ENCODE results near the gene ZNF3.

Gene ZNF3

DNA sequence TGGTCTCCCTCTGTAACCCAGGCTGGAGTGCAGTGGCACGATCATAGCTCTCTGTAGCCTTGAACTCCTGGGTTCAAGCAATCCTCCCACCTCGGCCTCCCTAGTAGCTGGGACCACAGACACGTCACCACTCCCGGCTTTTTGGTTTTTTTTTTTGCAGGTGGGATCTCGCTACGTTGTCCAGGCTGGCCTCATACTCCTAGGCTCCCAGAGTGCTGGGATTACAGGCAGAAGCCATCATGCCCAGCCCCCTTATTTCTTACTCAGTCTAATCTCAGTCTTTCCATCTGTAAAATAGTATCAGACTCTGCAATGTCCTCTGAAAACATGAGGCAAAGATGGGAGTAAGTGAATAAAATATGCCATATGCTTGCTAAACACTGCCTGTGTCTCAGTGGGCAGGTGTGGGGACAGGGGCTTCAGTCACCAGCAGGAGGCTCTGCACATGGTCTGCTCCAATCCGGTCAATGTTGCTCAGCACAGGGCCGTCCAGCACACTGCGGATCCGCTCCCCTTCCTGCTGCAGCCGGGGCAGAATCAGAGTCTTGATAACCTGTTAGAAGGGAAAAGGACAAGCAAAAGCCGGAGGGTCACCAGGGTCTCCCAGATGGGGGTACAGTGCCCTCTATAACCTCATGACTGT, 28.1 kb upstream of the ZNF3 start:
- no peak overlapping the region for H3K9ac ChIP-seq (ENCODE audit: low read depth in 1 of 2, low read length in 2 of 2)
- H3K4me1 ChIP-seq (ENCODE audit: control insufficient read depth in 2 of 2, insufficient read depth in 2 of 2, low read length in 2 of 2), result no peaks in the 10 kb centered on the region
- H3K4me3 ChIP-seq (ENCODE audit: low read length in 2 of 2), result no peak overlapping the region
- H3K27me3 ChIP-seq (ENCODE audit: control insufficient read depth in 2 of 2, insufficient read depth in 2 of 2, low read length in 2 of 2), result no peaks in the 10 kb centered on the region
- H3K9me3 ChIP-seq (ENCODE audit: control insufficient read depth in 2 of 2, low read length in 2 of 2), result no peaks in the 10 kb centered on the region
- peaks cover 36 to 68% of the 10 kb centered on the region in 2 donors for H3K36me3 ChIP-seq (ENCODE audit: control insufficient read depth in 2 of 2, insufficient read depth in 2 of 2, low read length in 2 of 2)
- H3K27ac ChIP-seq (ENCODE audit: low read depth in 2 of 2, low read length in 2 of 2), result no peak overlapping the region

DNA sequence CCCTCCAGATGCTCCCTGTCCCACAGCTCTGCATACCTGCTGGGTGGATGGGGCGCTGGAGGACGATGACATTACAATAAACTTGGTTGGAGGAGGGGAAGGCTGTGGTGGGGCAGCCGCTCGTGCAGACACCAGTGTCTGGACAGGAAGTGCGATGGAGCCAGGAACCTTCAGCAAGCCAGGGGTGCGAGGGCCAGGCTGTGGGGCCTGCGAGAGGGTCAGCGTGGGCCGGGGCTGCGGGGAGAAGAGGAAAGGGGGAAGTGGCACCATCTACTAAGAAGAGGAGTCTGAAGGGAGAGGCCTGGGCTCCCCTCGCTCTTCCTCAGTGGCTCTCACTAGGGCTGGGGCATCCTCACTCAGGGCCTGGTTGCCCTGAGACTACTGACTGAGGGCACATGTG, 26.4 kb upstream of the ZNF3 start:
- Histone ChIP-seq H3K4me1 (ENCODE audit: control insufficient read depth in 2 of 2, insufficient read depth in 2 of 2, low read length in 2 of 2) (no peaks in the 10 kb centered on the region), H3K9ac (ENCODE audit: low read depth in 1 of 2, low read length in 2 of 2) (no peak overlapping the region), H3K27me3 (ENCODE audit: control insufficient read depth in 2 of 2, insufficient read depth in 2 of 2, low read length in 2 of 2) (no peaks in the 10 kb centered on the region), H3K36me3 (ENCODE audit: control insufficient read depth in 2 of 2, insufficient read depth in 2 of 2, low read length in 2 of 2) (peaks cover 30 to 66% of the 10 kb centered on the region in 2 donors), H3K9me3 (ENCODE audit: control insufficient read depth in 2 of 2, low read length in 2 of 2) (no peaks in the 10 kb centered on the region), H3K4me3 (ENCODE audit: low read length in 2 of 2) (no peak overlapping the region), H3K27ac (ENCODE audit: low read depth in 2 of 2, low read length in 2 of 2) (no peak overlapping the region)

DNA sequence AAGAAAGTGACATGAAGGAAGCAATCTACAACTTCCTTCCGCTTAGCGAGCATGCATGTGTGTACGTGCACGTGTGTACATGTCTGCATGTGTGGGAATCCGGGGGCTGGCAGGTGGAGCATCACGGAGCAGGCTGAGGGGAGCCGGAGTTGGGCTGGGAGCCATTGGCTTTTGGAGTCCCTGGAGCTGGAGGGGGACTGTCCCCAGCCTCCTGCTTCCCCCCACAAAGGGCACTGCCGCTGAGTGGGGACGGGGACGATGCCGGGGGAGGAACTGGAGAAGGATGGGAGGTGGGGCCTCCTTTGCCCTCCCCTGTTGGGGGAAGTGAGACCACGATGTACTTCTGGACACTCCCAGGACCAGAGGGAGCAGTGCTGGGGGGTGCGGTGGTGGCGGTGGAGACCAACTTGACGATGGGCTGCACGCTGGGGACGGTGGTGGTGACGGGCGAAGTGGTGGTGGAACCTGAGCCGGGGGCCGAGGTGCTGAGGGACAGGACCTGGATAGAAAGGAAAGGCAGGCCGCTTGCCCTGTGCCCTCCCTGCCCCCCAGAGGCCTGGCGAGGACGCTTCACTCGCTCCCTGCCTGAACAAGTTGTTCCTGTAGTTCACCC, 25.7 kb upstream of the ZNF3 start:
- H3K36me3 ChIP-seq (ENCODE audit: control insufficient read depth in 2 of 2, insufficient read depth in 2 of 2, low read length in 2 of 2), result peaks cover 30 to 64% of the 10 kb centered on the region in 2 donors

DNA sequence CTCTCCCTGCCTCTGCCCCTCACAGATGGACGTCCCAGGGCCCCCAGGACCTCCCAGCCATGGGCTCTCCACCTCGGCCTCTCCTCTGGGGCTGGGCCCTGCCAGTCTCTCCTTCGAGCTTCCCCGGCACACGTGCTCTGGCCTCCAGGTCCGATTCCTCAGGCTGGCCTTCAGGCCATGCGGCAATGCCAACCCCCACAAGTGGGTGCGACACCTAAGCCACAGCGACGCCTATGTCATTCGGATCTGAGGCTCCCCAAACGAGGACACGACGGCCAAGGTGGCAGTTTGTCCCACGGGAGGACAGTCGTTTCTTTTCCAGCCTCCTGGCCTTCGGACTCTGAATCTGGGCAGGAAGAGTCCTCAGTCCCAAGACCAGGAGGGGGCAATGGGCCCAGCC, 25.1 kb upstream of the ZNF3 start:
- no peak overlapping the region for H3K27ac ChIP-seq (ENCODE audit: low read depth in 2 of 2, low read length in 2 of 2)
- no peaks in the 10 kb centered on the region for H3K9me3 ChIP-seq (ENCODE audit: control insufficient read depth in 2 of 2, low read length in 2 of 2)
- peaks cover 29 to 62% of the 10 kb centered on the region in 2 donors for H3K36me3 ChIP-seq (ENCODE audit: control insufficient read depth in 2 of 2, insufficient read depth in 2 of 2, low read length in 2 of 2)

More for the DNA sequence above, 25.7 kb upstream of the ZNF3 start:
- no peak overlapping the region for H3K4me3 ChIP-seq (ENCODE audit: low read length in 2 of 2)
- no peaks in the 10 kb centered on the region for H3K9me3 ChIP-seq (ENCODE audit: control insufficient read depth in 2 of 2, low read length in 2 of 2)
- no peak overlapping the region for H3K27ac ChIP-seq (ENCODE audit: low read depth in 2 of 2, low read length in 2 of 2)
- no peaks in the 10 kb centered on the region for H3K27me3 ChIP-seq (ENCODE audit: control insufficient read depth in 2 of 2, insufficient read depth in 2 of 2, low read length in 2 of 2)
- H3K4me1 ChIP-seq (ENCODE audit: control insufficient read depth in 2 of 2, insufficient read depth in 2 of 2, low read length in 2 of 2), result peaks cover 3 to 4% of the 10 kb centered on the region in 2 donors
- no peak overlapping the region for H3K9ac ChIP-seq (ENCODE audit: low read depth in 1 of 2, low read length in 2 of 2)

DNA sequence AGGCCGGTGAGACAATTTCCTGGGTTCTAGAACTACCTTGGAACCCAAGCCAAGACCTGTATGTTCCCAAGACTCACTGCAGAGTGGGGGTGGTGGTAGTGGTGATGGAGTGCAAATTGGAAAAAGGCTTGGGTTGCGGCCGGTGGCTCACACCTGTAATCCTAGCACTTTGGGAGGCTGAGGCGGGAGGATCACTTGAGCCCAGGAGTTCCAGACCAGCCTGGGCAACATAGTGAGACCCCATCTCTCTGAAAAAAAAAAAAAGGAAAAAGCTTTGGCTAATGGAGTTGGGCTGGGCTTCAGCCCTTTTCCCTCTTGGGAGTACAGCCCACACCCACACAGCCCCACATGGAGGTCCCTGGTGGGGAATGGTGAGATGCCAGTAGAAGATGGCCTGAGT, 24.0 kb upstream of the ZNF3 start:
- H3K4me3 ChIP-seq (ENCODE audit: low read length in 2 of 2), result no peak overlapping the region
- peaks cover 5 to 6% of the 10 kb centered on the region in 2 donors for H3K4me1 ChIP-seq (ENCODE audit: control insufficient read depth in 2 of 2, insufficient read depth in 2 of 2, low read length in 2 of 2)
- peaks cover 21 to 54% of the 10 kb centered on the region in 2 donors for H3K36me3 ChIP-seq (ENCODE audit: control insufficient read depth in 2 of 2, insufficient read depth in 2 of 2, low read length in 2 of 2)
- H3K27me3 ChIP-seq (ENCODE audit: control insufficient read depth in 2 of 2, insufficient read depth in 2 of 2, low read length in 2 of 2), result no peaks in the 10 kb centered on the region
- H3K27ac ChIP-seq (ENCODE audit: low read depth in 2 of 2, low read length in 2 of 2), result no peak overlapping the region
- H3K9me3 ChIP-seq (ENCODE audit: control insufficient read depth in 2 of 2, low read length in 2 of 2), result no peaks in the 10 kb centered on the region
- H3K9ac ChIP-seq (ENCODE audit: low read depth in 1 of 2, low read length in 2 of 2), result no peak overlapping the region

More for the DNA sequence above, 25.1 kb upstream of the ZNF3 start:
- H3K27me3 ChIP-seq (ENCODE audit: control insufficient read depth in 2 of 2, insufficient read depth in 2 of 2, low read length in 2 of 2), result no peaks in the 10 kb centered on the region
- H3K4me1 ChIP-seq (ENCODE audit: control insufficient read depth in 2 of 2, insufficient read depth in 2 of 2, low read length in 2 of 2), result peaks cover 4 to 5% of the 10 kb centered on the region in 2 donors
- H3K4me3 ChIP-seq (ENCODE audit: low read length in 2 of 2), result no peak overlapping the region
- H3K9ac ChIP-seq (ENCODE audit: low read depth in 1 of 2, low read length in 2 of 2), result no peak overlapping the region

DNA sequence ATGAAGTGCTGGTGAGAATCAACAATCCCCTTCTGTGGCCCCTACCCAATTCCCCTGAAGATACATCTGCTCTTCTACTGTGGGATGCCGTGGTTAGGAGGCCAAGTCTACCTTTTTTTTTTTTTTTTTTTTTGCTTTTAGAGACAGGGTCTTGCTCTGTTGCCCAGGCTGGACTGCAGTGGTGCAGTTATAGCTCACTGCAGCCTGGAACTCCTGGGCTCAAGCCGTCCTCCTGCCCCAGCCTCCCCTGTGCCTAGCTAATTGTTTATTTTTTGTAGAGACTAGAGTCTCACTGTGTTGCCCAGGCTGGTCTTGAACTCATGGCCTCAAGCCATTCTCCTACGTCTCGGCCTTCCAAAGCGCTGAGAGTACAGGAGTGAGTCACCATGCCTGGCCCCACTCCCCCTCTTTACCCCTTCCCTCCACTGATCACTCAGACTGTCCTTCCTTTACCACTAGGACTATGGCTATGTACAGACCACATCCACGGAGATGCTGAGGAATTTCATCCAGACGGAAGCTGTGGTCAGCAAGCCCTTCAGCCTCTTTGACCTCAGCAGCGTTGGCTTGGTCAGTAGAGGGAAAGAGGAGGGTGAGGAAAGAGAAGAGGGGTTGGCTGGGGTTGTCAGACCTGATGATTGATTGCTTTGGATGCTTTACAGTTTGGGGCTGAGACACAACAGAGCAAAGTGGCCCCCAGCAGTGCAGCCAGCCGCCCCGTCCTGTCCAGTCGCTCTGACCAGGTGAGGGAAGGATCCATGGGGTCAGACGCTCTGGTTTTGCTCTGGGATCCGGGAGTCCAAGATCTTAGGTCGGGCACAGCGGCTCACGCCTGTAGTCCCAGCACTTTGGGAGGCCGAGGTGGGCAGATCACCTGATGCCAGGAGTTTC, 21.7 kb upstream of the ZNF3 start:
- Histone ChIP-seq H3K4me3 (ENCODE audit: low read length in 2 of 2) (no peak overlapping the region), H3K9me3 (ENCODE audit: control insufficient read depth in 2 of 2, low read length in 2 of 2) (no peaks in the 10 kb centered on the region), H3K9ac (ENCODE audit: low read depth in 1 of 2, low read length in 2 of 2) (no peak overlapping the region), H3K27me3 (ENCODE audit: control insufficient read depth in 2 of 2, insufficient read depth in 2 of 2, low read length in 2 of 2) (no peaks in the 10 kb centered on the region), H3K36me3 (ENCODE audit: control insufficient read depth in 2 of 2, insufficient read depth in 2 of 2, low read length in 2 of 2) (peaks cover 34 to 48% of the 10 kb centered on the region in 2 donors), H3K4me1 (ENCODE audit: control insufficient read depth in 2 of 2, insufficient read depth in 2 of 2, low read length in 2 of 2) (peaks cover 11 to 17% of the 10 kb centered on the region in 2 donors), H3K27ac (ENCODE audit: low read depth in 2 of 2, low read length in 2 of 2) (no peak overlapping the region)

DNA sequence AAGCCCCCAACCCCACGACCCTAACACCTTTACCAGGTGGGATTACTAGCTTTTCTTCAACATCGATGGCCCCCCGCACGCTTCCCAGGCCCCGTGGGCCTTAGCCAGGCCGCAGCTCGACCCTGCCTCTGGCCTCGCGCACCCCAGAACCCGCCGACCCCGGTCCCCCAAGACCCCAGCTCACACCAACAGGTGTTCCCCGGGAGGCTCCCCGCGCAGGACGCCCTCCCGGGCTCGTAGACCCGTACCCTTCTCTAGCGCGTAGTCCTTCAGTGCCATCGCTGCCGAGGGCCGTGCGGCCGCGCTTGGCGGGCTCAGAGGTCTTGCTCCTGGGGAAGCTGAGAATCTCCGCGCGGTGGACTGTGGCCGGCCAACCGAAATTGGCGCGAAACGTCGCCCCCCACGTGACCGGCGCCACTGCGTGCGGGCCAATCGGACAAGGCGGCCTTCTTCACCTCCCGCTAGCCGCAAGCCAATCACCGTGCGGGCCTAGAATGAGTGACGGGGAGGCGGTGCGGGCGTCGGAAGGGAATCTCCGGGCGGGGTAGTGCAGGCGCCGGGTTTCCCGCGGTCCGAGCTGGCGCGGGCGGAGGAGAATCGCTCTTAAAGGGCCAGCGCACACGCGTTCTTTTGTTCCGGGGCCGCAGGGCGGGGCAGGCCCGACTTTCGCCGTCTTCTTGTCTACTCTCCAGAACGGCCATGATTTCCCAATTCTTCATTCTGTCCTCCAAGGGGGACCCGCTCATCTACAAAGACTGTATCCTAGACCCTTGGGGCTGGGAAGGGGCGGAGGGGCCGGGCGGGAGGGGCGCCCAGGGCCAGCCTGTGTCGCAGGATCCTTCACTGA, 19.7 kb upstream of the ZNF3 start, which contains the start of the genes AP4M1 and MCM7:
TSS of gene AP4M1 (plus strand) at position 628 of the 847 bp plus-strand sequence. CDS start at position 700, 72 bp downstream.
TSS of gene MCM7 (minus strand) at position 382 of the 847 bp plus-strand sequence. CDS start at position 279, 103 bp downstream.
- peaks cover 36 to 47% of the 10 kb centered on the region in 2 donors for H3K36me3 ChIP-seq (ENCODE audit: control insufficient read depth in 2 of 2, insufficient read depth in 2 of 2, low read length in 2 of 2)
- peak within 1 kb of the TSS; percentile 90 to 96 for H3K27ac ChIP-seq (ENCODE audit: low read depth in 2 of 2, low read length in 2 of 2)
- peak within 1 kb of the TSS; percentile 68 to 85 for H3K9ac ChIP-seq (ENCODE audit: low read depth in 1 of 2, low read length in 2 of 2)
- no peaks in the 10 kb centered on the region for H3K9me3 ChIP-seq (ENCODE audit: control insufficient read depth in 2 of 2, low read length in 2 of 2)
- no peaks in the 10 kb centered on the region for H3K27me3 ChIP-seq (ENCODE audit: control insufficient read depth in 2 of 2, insufficient read depth in 2 of 2, low read length in 2 of 2)
- peaks cover 11 to 17% of the 10 kb centered on the region in 2 donors for H3K4me1 ChIP-seq (ENCODE audit: control insufficient read depth in 2 of 2, insufficient read depth in 2 of 2, low read length in 2 of 2)
- peak within 1 kb of the TSS; percentile 84 to 86 for H3K4me3 ChIP-seq (ENCODE audit: low read length in 2 of 2)

DNA sequence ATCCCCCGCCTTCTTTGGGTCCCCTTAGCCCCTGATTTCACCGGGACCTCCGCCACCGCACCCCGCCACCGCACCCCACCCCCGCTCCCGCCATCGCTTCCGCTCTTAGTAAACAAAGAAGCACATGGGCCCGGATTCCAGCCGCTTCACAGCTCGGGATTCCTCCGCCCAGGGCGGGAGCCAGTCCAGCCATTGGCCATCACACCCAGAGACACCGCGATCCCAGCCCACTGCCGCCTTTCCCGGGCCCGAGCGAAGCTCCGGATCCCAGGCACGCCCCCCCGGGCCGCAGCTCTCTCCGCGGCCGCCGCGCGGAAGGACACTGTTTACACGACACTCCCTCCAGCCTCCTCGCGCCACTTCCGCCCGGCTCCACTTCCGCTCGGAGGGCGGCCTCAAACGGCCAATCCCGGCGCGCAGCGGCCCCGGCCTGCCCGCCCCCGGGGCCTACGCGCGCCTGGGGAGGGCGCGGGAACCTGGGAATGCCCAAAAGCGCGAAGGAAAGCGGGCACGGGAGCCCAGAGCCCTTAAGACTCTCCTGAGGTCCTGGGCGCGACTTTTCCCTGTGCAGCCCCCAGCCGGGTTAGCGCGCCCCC, 19.0 kb upstream of the ZNF3 start:
- no peaks in the 10 kb centered on the region for H3K27me3 ChIP-seq (ENCODE audit: control insufficient read depth in 2 of 2, insufficient read depth in 2 of 2, low read length in 2 of 2)
- H3K9ac ChIP-seq (ENCODE audit: low read depth in 1 of 2, low read length in 2 of 2), result peak overlapping the region; percentile 68 to 85
- no peaks in the 10 kb centered on the region for H3K9me3 ChIP-seq (ENCODE audit: control insufficient read depth in 2 of 2, low read length in 2 of 2)
- peak overlapping the region; percentile 84 to 86 for H3K4me3 ChIP-seq (ENCODE audit: low read length in 2 of 2)
- peaks cover 11 to 17% of the 10 kb centered on the region in 2 donors for H3K4me1 ChIP-seq (ENCODE audit: control insufficient read depth in 2 of 2, insufficient read depth in 2 of 2, low read length in 2 of 2)
- peak overlapping the region; percentile 89 to 90 for H3K27ac ChIP-seq (ENCODE audit: low read depth in 2 of 2, low read length in 2 of 2)
- peaks cover 43 to 47% of the 10 kb centered on the region in 2 donors for H3K36me3 ChIP-seq (ENCODE audit: control insufficient read depth in 2 of 2, insufficient read depth in 2 of 2, low read length in 2 of 2)

DNA sequence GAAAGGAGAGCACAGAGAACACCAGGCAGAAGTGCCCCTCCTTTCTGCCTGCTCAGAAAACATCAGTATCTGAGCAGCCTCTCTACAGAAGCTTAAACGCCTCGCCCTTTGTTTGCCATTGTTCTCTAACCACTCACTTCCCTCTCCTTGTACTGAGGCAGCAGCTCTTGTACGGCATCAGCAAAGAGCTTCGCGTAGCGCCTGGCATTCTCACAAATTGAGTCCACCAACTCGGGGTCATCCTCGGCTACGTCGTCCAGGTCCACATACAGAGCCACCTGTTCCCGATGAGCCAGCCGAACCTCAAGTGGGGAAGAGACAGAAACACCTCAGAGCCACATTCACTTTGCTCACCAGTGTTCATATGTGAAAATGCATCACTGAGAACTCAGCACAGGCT, 17.9 kb upstream of the ZNF3 start:
- Histone ChIP-seq H3K27ac (ENCODE audit: low read depth in 2 of 2, low read length in 2 of 2) (no peak overlapping the region), H3K9ac (ENCODE audit: low read depth in 1 of 2, low read length in 2 of 2) (peak overlapping the region in 1 of 2 donors; percentile 68), H3K4me1 (ENCODE audit: control insufficient read depth in 2 of 2, insufficient read depth in 2 of 2, low read length in 2 of 2) (peaks cover 11 to 17% of the 10 kb centered on the region in 2 donors), H3K27me3 (ENCODE audit: control insufficient read depth in 2 of 2, insufficient read depth in 2 of 2, low read length in 2 of 2) (no peaks in the 10 kb centered on the region), H3K9me3 (ENCODE audit: control insufficient read depth in 2 of 2, low read length in 2 of 2) (no peaks in the 10 kb centered on the region), H3K36me3 (ENCODE audit: control insufficient read depth in 2 of 2, insufficient read depth in 2 of 2, low read length in 2 of 2) (peaks cover 42 to 52% of the 10 kb centered on the region in 2 donors), H3K4me3 (ENCODE audit: low read length in 2 of 2) (peak overlapping the region; percentile 84 to 86)
